ENCODE data around the gene MARS1. TPM values are rescaled to one million over a fixed set of nuclear protein-coding genes. Genes with fewer than 3 reads are reported as not detected.

The MARS1 gene
- total RNA-seq, 4 donors from 2014 or later: 55.2 to 173 (median 97.8) TPM

GRCh38 chr12:57545809-57546437 lies 58.1 kb downstream of the MARS1 start:
- intact Hi-C loops (cut with DNase I): loop anchor here (2.0 kb wide), 1 partner anchor 57 kb away; the partner anchor contains the start of gene MARS1
- Histone ChIP-seq H3K27me3 (no peaks in the 10 kb centered on the region), H3K4me1 (peaks cover 12 to 23% of the 10 kb centered on the region in 2 donors), H3K4me3 (replicated peaks in 1 of 3) (peak overlapping the region in 2 of 3 donors; percentile 59 to 66), H3K36me3 (no peaks in the 10 kb centered on the region), H3K27ac (peak overlapping the region in 2 of 3 donors; percentile 68 to 82), H3K9me3 (no peaks in the 10 kb centered on the region)
- WGBS, 2 donors: 73 to 74% methylated on average over 13 to 15 of the region's 15 CpGs
- DNase-seq: no peak
- no peak for TF ChIP-seq CTCF (IDR thresholded peaks at IDR 0.05)
- no peak for TF ChIP-seq POLR2A (IDR thresholded peaks at IDR 0.05)

GRCh38 chr12:57546438-57547287 lies 58.8 kb downstream of the MARS1 start, which contains the start of gene DCTN2:
Gene DCTN2 (minus strand): TSS chr12:57547192. CDS start chr12:57547063, 129 bp downstream.
- Histone ChIP-seq H3K4me1 (peaks cover 12 to 23% of the 10 kb centered on the region in 2 donors), H3K27me3 (no peaks in the 10 kb centered on the region), H3K4me3 (replicated peaks in 1 of 3) (peak within 1 kb of the TSS; percentile 38 to 66 (median 59)), H3K27ac (peak within 1 kb of the TSS in 2 of 3 donors; percentile 68 to 82), H3K9me3 (no peaks in the 10 kb centered on the region), H3K36me3 (no peaks in the 10 kb centered on the region)
- intact Hi-C loops (cut with DNase I): loop anchor here (2.0 kb wide), 1 partner anchor 58 kb away; the partner anchor contains the start of gene MARS1
- DNase-seq: peak; percentile 96 to 97
- TF ChIP-seq POLR2A (IDR thresholded peaks at IDR 0.05): peak in 1 of 2 donors; percentile 61
- peak in 1 of 6 experiments; percentile 19 for TF ChIP-seq CTCF (IDR thresholded peaks at IDR 0.05)
- WGBS, 2 donors: 0 to 1% methylated on average over 24 to 47 of the region's 56 CpGs

- H3K27ac ChIP-seq: peak overlapping the region in 1 of 3 donors; percentile 68
- TF ChIP-seq CTCF (IDR thresholded peaks at IDR 0.05) (no peak), POLR2A (IDR thresholded peaks at IDR 0.05) (no peak)
- H3K9me3 ChIP-seq: no peaks in the 10 kb centered on the region
- peak overlapping the region in 1 of 3 donors; percentile 66 for H3K4me3 ChIP-seq (replicated peaks in 1 of 3)
- H3K4me1 ChIP-seq: peaks cover 12 to 23% of the 10 kb centered on the region in 2 donors
- 21 to 22% methylated on average over 9 of the region's 9 CpGs for WGBS, 2 donors
- no peaks in the 10 kb centered on the region for H3K36me3 ChIP-seq
- no peaks in the 10 kb centered on the region for H3K27me3 ChIP-seq
- no peak for DNase-seq
- intact Hi-C loops (cut with DNase I): loop anchor here (2.0 kb wide), 1 partner anchor 59 kb away; the partner anchor contains the start of gene MARS1
These were observed 59.6 kb downstream of the MARS1 start for GRCh38 chr12:57547288-57548012.

- 95 to 96% methylated on average over 2 of the region's 2 CpGs for WGBS, 2 donors
- peaks cover 12 to 23% of the 10 kb centered on the region in 2 donors for H3K4me1 ChIP-seq
These were observed 60.1 kb downstream of the MARS1 start for GRCh38 chr12:57548013-57548315.

More at GRCh38 chr12:57548013-57548315, 60.1 kb downstream of the MARS1 start:
- TF ChIP-seq CTCF (IDR thresholded peaks at IDR 0.05) (no peak), POLR2A (IDR thresholded peaks at IDR 0.05) (no peak)
- H3K27ac ChIP-seq: no peak overlapping the region
- no peak for DNase-seq
- no peaks in the 10 kb centered on the region for H3K9me3 ChIP-seq
- no peak overlapping the region for H3K4me3 ChIP-seq (replicated peaks in 1 of 3)
- no peaks in the 10 kb centered on the region for H3K27me3 ChIP-seq
- H3K36me3 ChIP-seq: no peaks in the 10 kb centered on the region
- intact Hi-C loops (cut with DNase I): no loop called here
